ENCODE measurements around the gene KRTAP10-2.

DNA sequence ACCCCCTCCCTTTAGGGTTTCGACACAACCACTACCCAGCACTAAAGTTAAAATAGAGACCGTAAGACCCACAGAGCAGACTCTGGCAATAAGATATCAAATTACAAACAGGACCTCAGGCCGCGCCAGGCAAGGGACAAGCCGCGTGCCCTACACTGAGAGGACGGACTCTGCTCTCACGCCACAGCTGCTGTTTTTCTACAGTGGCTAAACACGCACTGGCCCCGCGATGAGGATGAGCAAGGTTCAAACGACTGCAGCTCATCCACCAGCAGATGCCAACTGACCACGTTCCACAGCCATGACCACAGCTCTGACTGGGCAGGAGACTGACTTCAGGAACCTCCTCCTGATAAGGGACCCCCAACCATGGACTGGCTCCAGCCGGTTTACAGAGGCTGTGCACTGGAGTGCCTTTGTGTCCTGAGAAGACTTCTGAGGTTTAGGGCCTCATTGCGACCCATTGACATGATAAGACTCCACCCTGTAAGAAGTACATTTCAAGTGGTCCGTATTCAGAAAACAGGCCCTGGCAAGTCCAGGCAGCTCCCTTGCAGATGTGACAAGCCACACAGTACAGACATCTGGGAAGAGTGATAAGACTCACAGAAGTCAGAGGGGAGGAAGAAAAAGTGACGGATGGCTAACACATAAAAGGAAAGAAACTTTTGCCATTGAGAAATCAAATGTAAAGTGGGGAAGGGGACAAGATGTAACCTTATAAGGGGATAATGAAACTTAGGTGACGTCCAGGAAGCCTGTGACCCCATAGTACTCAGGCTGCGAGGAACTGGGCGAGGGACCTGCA is 42.5 kb upstream of the KRTAP10-2 start:
- TF ChIP-seq, protein P1, sequence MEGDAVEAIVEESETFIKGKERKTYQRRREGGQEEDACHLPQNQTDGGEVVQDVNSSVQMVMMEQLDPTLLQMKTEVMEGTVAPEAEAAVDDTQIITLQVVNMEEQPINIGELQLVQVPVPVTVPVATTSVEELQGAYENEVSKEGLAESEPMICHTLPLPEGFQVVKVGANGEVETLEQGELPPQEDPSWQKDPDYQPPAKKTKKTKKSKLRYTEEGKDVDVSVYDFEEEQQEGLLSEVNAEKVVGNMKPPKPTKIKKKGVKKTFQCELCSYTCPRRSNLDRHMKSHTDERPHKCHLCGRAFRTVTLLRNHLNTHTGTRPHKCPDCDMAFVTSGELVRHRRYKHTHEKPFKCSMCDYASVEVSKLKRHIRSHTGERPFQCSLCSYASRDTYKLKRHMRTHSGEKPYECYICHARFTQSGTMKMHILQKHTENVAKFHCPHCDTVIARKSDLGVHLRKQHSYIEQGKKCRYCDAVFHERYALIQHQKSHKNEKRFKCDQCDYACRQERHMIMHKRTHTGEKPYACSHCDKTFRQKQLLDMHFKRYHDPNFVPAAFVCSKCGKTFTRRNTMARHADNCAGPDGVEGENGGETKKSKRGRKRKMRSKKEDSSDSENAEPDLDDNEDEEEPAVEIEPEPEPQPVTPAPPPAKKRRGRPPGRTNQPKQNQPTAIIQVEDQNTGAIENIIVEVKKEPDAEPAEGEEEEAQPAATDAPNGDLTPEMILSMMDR (IDR thresholded peaks at IDR 0.05; ENCODE audit: borderline replicate concordance, extremely low read depth, low read length, poor library complexity, severe bottlenecking), result no peak
- TF ChIP-seq EZH2 (IDR thresholded peaks at IDR 0.05; ENCODE audit: borderline replicate concordance, low read depth, low read length, severe bottlenecking), result no peak
